Osteoblast (primary cell): ENCODE measurements around the gene TRIM24. TPM values are rescaled to one million over a fixed set of nuclear protein-coding genes. Genes with fewer than 3 reads are reported as not detected.

ENCODE experiments used
- DNase-seq: peaks from one replicate; pipeline ENCODE4 v3.0.0; 2011; ENCODE audit warnings: low spot score, mixed read lengths; ENCODE audit not compliant: insufficient read length; ENCODE audit errors: missing footprints
- H2AFZ ChIP-seq: 2 replicates; pipeline ENCODE4 v1.6.0; 2011; ENCODE audit warnings: mild to moderate bottlenecking, low read length
- H3K27ac ChIP-seq: 2 replicates; pipeline ENCODE4 v1.5.1; 2011; ENCODE audit warnings: mild to moderate bottlenecking, low read depth, low read length, moderate library complexity
- H3K27me3 ChIP-seq: 2 replicates; pipeline ENCODE4 v1.6.0; 2012; ENCODE audit warnings: mild to moderate bottlenecking, control low read depth, inconsistent platforms, low read length, moderate library complexity; ENCODE audit not compliant: insufficient read depth
- H3K36me3 ChIP-seq: 2 replicates; pipeline ENCODE4 v1.5.1; 2011; ENCODE audit warnings: mild to moderate bottlenecking, low read length, control low read depth, moderate library complexity; ENCODE audit not compliant: insufficient read depth
- H3K4me1 ChIP-seq: 2 replicates; pipeline ENCODE4 v1.5.1; 2011; ENCODE audit warnings: mild to moderate bottlenecking, low read length, control low read depth, moderate library complexity; ENCODE audit not compliant: insufficient read depth
- H3K4me2 ChIP-seq: 2 replicates; pipeline ENCODE4 v1.6.0; 2011; ENCODE audit warnings: mild to moderate bottlenecking, low read length; ENCODE audit not compliant: insufficient read depth
- H3K4me3 ChIP-seq: fragments of 200-600 bp; sonication (generic); 3 replicates; pipeline ENCODE4 v1.5.1; 2012; ENCODE audit warnings: mild to moderate bottlenecking, low read length, inconsistent platforms; ENCODE audit not compliant: insufficient read depth
- H3K79me2 ChIP-seq: 2 replicates; pipeline ENCODE4 v1.6.0; 2012; ENCODE audit warnings: mild to moderate bottlenecking, low read length, control low read depth, inconsistent platforms; ENCODE audit not compliant: insufficient read depth
- H3K9me3 ChIP-seq: 2 replicates; pipeline ENCODE4 v1.5.1; 2011; ENCODE audit warnings: low read depth, low read length, control low read depth
- H4K20me1 ChIP-seq: 2 replicates; pipeline ENCODE4 v1.6.0; 2012; ENCODE audit warnings: mild to moderate bottlenecking, low read length, control low read depth; ENCODE audit not compliant: insufficient read depth
- total RNA-seq: library from RNA; depleted of rRNA; stranded (reverse); fragments of >200 nt; gene quantifications from 2 replicates; pipeline ENCODE4 v1.2.3, GENCODE V29; 2012
- TF ChIP-seq, protein P1 (sequence below): IDR thresholded peaks from 2 replicates; pipeline ENCODE4 v1.5.1; 2011; ENCODE audit warnings: mild to moderate bottlenecking, low read depth, low read length, moderate library complexity; ENCODE audit errors: extremely low read depth

TRIM24 gene
- total RNA-seq, 1 donor: 8.0 TPM

DNA sequence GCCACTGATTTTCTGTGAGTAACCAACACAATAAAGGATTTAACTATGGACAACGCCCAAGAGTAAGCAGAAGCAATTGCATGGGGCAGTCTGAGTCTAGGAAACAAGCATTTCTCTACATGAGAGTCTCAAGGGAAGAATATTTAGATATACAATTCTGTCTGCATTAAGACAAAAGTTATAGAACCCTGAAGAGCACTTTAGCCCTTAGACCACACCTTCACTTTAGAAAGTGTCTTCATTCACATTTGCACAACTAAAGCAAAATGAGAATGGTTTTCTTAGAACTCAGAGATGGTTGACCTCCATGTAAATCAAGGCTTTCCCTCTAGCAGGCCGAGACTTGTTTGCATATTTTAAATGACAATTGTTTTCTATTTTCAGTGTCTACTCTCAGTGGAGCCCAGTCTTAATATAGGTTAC lies 25.5 kb upstream of the TRIM24 start:
- H3K4me3 ChIP-seq: no peak overlapping the region
- H3K36me3 ChIP-seq: no peaks in the 10 kb centered on the region
- no peak for DNase-seq
- H3K79me2 ChIP-seq: no peaks in the 10 kb centered on the region
- H2AFZ ChIP-seq: no peak overlapping the region
- no peak overlapping the region for H3K27ac ChIP-seq
- no peaks in the 10 kb centered on the region for H3K4me1 ChIP-seq
- H3K27me3 ChIP-seq: no peaks in the 10 kb centered on the region
- TF ChIP-seq, protein P1, sequence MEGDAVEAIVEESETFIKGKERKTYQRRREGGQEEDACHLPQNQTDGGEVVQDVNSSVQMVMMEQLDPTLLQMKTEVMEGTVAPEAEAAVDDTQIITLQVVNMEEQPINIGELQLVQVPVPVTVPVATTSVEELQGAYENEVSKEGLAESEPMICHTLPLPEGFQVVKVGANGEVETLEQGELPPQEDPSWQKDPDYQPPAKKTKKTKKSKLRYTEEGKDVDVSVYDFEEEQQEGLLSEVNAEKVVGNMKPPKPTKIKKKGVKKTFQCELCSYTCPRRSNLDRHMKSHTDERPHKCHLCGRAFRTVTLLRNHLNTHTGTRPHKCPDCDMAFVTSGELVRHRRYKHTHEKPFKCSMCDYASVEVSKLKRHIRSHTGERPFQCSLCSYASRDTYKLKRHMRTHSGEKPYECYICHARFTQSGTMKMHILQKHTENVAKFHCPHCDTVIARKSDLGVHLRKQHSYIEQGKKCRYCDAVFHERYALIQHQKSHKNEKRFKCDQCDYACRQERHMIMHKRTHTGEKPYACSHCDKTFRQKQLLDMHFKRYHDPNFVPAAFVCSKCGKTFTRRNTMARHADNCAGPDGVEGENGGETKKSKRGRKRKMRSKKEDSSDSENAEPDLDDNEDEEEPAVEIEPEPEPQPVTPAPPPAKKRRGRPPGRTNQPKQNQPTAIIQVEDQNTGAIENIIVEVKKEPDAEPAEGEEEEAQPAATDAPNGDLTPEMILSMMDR: no peak
- no peak overlapping the region for H3K4me2 ChIP-seq
- H3K9me3 ChIP-seq: peaks cover 2% of the 10 kb centered on the region
- H4K20me1 ChIP-seq: no peaks in the 10 kb centered on the region

DNA sequence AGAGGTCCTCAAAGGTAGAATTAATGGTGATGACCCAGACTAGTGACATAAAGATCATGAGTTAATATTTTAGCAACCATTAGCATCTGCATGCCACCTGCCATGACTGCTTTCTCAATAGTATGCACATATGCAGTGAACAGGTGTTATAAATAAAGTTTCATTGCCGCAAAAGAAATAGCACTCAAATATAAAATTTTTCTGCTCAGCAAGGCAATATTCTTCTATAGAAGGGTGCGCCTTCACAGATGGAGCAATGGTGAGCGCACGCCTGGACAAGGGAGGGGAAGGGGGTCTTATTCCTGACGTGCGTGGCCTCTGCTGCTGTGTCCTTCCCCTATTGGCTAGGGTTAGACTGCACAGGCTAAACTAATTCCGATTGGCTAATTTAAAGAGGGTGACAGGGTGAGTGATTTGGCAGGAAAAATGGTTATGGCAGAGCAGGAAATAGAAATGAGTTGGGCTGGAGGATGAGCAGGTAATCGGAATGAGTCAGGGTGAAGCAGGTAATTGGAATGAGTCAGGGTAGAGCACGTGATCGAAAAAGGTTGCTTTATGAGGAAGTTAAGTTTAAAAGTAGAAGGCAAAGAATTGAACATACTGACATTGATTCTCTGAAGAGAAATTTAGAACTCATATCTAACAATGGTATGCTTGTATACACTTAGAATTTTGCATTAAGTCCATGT lies 24.7 kb upstream of the TRIM24 start:
- no peak overlapping the region for H2AFZ ChIP-seq
- TF ChIP-seq, protein P1: no peak
- H3K27me3 ChIP-seq: no peaks in the 10 kb centered on the region
- no peak overlapping the region for H3K4me2 ChIP-seq
- H3K36me3 ChIP-seq: no peaks in the 10 kb centered on the region
- H3K9me3 ChIP-seq: no peaks in the 10 kb centered on the region
- H4K20me1 ChIP-seq: no peaks in the 10 kb centered on the region
- no peak overlapping the region for H3K4me3 ChIP-seq
- DNase-seq: no peak
- no peaks in the 10 kb centered on the region for H3K79me2 ChIP-seq
- H3K4me1 ChIP-seq: no peaks in the 10 kb centered on the region
- H3K27ac ChIP-seq: no peak overlapping the region

DNA sequence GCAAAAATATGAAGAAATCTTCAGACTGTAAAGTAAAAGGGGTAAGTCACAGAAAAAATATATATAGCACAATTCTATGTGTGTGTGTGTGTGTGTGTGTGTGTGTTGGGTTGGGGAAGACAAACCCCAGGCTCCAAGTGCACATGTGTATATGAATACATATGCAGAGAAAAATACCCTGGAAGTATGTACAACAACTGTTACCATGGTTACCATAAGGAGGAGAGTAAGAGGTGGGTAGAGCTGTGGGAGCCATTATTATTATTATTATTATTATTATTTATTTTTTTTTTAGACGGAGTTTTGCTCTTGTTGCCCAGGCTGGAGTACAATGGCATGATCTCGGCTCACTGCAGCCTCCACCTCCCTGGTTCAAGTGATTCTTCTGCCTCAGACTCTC lies 23.7 kb upstream of the TRIM24 start:
- DNase-seq: no peak
- no peaks in the 10 kb centered on the region for H3K36me3 ChIP-seq
- no peaks in the 10 kb centered on the region for H4K20me1 ChIP-seq
- no peak overlapping the region for H3K27ac ChIP-seq
- no peaks in the 10 kb centered on the region for H3K4me1 ChIP-seq
- no peaks in the 10 kb centered on the region for H3K9me3 ChIP-seq
- no peaks in the 10 kb centered on the region for H3K27me3 ChIP-seq
- no peak overlapping the region for H3K4me3 ChIP-seq
- H3K4me2 ChIP-seq: no peak overlapping the region
- no peak overlapping the region for H2AFZ ChIP-seq
- TF ChIP-seq, protein P1: no peak
- H3K79me2 ChIP-seq: no peaks in the 10 kb centered on the region

DNA sequence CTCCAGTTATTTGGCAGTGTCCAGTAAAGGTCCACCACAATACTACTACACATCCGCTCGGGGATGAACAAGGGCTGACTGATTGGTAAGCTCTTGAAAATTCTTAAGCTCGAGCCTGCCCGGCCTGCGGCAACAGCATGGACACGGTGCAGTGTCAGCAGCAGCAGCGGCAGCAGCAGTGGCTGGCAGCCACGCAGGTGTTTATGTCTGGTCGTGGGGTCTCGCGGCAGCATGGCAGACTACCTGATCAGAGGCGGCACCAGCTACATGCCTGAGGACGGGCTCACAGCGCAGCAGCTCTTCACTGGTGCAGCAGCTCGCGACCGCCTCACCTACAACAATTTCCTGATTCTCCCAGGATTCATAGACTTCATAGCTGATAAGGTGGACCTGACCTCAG lies 19.6 kb upstream of the TRIM24 start:
- Histone ChIP-seq H3K36me3 (no peaks in the 10 kb centered on the region), H3K4me2 (no peak overlapping the region), H3K79me2 (no peaks in the 10 kb centered on the region), H4K20me1 (no peaks in the 10 kb centered on the region), H3K9me3 (no peaks in the 10 kb centered on the region), H3K27ac (no peak overlapping the region), H3K27me3 (no peaks in the 10 kb centered on the region), H3K4me3 (no peak overlapping the region), H2AFZ (no peak overlapping the region), H3K4me1 (no peaks in the 10 kb centered on the region)
- no peak for DNase-seq
- TF ChIP-seq, protein P1: no peak
